Medulla oblongata (tissue), 1 donor: ENCODE data around the gene GLT6D1.

ENCODE experiments used
- DNase-seq: peaks from one replicate; pipeline ENCODE4 v3.0.0-alpha.2; 2015; ENCODE audit errors: extremely low spot score

The GLT6D1 gene

DNA sequence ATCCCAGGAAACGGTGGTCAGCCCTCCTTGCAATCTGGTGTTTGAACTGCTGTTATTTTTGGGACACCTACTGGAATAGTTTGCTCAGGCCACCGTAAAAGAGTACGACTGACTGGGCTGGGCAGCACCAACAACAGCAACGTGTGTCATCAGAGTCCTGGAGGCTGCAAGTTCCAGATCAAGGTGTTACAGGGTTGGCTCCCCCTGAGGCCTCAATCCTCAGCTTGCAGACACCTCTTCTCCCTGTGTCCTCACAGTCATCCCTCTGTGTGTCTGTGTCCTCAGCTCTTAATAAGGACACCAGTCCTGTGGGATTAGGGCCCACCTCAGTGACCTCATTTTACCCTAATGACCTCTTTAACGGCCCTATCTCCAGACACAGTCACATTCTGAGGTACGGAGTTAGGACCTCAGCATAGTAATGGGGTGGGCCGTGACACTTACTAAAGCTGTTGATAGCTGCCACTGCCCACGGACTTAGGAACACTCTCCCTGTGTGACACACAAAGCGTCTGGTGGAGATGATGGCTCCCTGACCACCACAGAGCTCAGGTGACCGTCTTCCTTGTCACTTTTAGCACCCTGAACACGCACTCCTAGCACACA is 16.8 kb downstream of the GLT6D1 start:
- DNase-seq: no peak

DNA sequence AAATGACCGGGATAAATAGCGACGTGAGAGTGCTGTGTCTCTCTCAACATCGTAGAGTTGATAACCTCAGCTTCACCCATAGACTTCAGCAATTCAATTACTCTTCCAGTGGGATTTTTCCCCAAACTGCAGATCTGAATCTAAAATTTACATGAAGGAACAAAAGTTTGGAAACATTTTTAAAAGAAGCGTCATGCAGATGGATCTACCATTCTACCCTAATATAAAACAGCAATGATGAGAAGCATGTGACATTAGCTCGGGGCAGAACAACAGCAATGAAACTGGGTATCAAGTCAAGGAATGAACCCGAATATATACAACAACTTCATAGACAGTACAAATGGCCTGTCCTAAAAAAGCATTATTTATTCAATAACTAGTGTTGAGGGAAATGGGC is 18.8 kb downstream of the GLT6D1 start:
- no peak for DNase-seq

DNA sequence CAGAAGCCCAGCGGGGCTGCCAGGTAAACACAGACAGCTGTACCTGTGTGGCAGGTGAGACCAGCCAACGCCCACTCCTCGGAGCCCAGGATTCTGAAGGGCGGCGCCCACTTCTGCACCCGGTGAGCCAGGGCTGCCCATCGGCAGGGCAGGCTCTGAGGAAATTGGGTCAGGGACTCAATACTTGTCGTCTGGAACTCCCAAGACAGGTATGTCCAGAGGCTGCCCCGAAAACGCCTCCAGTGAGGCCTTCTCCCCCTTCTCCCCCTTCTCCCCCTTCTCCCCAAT is 19.8 kb downstream of the GLT6D1 start:
- no peak for DNase-seq

DNA sequence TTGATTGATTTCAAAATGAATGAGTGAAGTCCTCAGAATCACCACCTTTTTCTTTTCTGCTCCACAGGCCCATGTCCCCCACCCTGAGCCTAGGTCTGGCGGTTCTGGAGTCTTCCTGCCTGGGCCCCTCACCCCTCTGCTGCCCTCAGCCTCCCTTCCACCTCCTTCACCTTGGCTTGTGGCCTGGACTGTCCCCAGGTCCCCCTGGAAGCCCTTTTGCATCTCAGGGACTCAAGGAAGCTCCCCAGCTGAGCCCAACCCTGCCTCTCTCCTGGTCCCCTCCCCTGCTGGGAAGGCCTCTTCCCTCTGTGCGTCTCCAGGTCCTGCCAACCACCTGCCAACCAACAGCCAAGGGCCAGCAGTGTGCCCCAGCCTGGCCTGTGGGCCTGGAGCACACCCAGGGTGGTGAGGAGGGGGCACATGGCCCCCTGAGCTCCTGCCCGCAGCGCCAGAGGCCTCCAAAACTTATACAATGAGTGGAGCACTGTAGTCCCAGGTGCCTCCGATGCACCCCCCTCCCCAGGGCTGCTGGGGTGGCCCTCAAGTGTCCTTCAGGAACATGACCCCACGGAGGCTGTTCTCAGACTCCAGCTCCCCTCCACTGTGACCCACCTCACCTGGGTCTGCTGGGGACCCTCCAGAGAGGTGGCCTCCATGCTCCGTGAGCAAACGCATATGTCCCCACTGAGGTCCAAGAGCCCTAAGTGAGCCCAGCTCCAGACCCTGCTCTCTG is 20.3 kb downstream of the GLT6D1 start:
- no peak for DNase-seq

DNA sequence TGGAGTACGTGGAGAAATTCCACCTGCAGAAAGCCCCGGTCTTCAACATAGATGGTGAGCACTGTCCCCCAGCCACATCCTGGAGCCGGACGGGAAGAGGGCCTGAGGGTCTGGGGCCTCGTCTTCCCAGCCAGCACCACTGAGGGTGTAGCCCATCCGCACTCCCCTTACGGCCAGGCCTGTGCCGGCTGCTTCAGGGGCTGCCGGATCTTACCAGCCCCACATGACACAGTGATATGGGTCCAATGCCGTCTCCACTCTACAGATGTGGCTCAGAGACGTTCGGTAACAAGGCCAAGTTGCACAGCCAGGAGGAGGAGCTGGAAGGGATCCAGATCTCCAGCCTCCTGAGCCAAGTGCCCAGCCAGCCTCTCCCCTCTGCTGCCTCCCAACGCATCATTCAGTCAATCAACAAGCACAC is 21.3 kb downstream of the GLT6D1 start:
- DNase-seq: no peak

DNA sequence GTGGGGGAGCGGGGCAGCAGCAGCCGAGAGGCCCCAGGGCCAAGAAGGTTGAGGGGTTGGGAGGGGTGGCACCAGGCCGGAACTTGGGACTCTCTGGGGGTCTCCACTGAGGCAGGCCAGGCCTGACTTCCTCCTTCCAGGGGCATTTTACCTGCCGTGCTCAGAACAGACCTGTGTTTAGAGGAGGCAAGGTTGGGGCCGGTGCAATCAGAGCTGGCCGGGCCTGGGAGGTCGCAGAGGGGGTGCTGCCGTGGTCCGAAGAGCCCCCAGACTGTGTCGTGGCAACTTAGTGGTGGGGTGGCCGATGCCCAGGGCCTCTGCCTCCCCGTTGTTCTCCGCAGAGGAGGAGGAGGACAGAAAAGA is 21.8 kb downstream of the GLT6D1 start:
- no peak for DNase-seq

DNA sequence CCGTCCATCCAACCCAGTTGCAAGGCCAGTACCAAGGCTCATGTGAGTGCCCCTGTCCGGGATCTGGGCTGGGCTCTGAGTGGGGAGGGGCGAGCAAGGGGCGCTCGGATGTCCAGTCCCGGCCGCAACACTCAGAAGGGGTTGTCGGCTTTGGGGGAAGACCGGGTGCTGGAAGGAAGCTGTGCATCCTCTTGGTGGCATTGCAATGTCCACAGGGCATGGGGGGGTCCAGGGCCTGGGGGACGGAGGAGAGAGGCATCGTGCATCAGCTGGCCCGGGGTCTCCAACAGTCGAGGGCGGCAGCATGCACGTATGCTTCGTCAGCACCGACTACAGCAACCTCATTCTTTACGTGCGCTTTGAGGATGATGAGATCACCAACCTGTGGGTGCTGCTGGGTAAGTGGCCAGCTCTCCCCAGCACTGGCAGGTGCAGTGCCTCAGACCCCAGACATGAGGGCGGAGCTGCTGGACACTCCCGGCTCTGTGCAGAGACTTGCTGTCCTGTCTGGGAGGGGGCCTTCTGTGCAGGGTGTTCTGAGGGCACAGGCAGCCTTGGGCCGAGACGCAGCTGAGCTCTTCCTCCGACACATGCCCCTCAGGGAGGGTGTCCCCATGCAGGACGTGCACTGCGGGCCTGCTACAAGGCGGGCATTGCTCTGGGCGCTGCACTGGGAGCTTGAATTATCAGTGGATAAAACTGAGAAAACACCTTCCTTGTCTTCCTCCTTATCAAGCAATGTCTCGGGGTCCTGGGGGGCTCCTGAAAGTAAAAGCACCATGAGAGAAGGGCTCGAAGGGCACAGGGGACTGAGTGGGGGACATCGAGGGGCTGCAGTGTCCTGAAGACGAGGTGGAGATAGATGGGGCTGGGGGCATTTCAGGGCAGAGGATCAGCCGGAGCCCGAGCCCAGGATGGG is 22.5 kb downstream of the GLT6D1 start:
- DNase-seq: no peak

DNA sequence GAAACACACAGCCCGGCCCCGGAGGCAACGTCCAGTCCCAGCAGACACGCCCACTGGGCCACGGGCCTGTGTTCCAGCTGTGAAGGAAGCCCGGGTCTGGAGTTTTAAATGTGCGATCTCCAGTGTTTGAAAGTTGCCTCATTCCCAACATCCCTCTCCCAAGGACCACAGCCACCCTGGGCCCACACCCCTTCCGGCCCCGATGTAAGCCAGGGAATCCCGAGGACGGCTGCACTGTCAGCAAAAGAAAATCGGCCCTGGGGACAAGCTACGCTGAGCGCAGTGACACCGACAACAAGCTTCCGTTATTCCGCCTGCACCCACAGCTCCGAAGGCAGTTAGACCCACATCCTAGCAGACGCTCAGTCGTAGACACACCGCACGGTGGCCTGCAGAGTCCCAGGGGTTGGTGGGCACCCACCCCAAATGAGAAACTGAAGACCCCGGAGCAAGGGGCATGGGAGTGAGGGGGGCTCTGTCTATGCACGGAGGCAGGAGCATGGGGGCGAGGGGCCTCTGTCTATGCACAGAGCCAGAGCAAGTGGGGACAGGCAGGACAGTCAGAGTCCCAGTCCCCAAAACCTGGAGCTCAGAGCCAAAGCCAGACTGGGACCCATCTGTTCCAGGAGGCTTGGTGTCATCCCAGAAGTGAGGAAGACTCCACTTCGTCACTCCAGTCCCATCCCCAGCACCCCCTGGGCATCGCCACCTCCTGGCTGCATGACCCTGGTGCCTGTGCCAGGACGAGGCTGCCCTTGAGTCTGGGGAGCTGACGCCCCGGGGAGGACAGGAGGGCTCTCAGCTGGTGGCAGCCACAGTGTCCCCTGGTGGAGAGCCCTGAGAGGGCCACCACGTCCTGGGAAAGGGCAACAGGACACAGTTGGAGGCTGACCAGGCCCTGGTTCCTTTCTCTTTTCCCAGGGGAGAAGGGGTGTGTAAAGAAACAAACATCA is 23.4 kb downstream of the GLT6D1 start:
- DNase-seq: no peak

DNA sequence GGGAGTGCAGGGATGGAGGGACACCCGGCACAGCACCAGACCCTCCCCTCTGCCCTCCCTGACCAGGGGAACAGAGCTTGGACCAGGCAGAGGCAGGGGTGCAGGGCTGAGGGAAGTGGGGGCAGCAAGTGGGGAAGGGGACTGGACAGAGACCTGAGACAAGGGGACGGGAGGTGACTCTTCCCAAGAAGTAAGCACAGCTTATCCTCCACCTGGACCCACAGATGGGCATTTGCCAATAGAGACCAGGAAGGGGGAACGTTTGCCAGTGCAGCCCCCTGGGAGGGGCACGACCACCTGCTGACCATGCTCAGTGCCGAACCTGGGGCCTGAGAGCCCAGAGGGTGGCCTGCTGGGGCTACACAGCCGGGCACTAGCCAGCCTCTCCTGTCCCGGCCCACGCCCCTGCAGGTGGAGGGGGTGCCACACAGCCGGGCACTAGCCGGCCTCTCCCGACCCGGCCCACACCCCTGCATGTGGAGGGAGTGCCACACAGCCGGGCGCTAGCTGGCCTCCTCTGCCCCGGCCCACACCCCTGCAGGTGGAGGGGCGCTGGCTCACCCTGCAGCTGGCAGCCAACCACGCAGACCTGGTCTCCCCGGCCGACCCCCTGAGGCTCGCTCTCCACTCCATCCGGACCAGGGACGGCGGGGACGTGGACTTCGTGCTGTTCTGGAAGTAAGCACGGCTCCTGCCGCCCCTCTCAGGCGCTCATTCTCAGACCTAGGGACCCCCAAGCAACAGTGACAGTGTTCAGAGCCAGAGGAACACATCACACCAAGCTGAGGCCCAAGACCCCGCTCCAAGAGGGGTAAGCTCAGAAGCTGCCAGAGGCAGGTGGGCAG is 24.3 kb downstream of the GLT6D1 start:
- no peak for DNase-seq

DNA sequence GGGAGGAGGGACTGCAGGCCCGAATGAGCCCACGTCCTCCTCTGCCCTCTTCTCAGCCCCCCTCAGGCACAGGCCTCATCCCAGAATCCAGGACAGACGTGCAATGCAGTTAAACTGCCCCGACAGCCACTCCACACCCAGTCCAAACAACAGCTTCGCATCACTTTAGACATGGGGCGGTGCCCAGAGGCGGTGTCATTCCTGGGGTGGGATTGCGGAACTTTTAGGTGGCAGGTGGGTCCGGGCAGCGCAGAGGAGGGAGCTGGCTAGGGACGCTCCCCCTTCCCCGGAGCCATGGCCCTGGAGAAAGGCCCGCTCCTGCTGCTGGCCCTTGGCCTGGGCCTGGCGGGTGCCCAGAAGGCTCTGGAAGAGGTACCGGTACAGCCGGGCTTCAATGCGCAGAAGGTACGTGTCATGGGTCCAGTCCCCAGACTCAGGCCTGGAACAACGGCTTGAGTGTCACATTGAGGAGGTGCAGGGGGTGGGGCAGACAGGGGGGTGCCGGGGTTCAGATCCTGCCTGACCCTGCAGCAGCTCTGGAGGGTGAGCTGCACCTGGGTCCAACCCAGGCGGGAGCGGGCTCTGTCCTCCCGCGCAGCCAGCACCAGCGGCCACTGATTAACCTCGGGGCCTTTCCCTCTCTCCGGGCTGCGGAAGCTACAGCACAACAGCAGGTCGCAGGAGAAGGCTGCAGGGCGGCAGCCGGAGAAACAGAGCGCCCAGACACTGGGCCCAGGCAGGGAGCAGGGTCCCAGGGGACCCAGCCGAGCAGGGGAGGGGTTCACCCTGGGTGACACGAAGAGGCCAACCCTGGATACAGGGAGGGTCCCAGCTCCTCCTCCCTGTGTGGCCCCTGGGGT is 25.2 kb downstream of the GLT6D1 start:
- no peak for DNase-seq

DNA sequence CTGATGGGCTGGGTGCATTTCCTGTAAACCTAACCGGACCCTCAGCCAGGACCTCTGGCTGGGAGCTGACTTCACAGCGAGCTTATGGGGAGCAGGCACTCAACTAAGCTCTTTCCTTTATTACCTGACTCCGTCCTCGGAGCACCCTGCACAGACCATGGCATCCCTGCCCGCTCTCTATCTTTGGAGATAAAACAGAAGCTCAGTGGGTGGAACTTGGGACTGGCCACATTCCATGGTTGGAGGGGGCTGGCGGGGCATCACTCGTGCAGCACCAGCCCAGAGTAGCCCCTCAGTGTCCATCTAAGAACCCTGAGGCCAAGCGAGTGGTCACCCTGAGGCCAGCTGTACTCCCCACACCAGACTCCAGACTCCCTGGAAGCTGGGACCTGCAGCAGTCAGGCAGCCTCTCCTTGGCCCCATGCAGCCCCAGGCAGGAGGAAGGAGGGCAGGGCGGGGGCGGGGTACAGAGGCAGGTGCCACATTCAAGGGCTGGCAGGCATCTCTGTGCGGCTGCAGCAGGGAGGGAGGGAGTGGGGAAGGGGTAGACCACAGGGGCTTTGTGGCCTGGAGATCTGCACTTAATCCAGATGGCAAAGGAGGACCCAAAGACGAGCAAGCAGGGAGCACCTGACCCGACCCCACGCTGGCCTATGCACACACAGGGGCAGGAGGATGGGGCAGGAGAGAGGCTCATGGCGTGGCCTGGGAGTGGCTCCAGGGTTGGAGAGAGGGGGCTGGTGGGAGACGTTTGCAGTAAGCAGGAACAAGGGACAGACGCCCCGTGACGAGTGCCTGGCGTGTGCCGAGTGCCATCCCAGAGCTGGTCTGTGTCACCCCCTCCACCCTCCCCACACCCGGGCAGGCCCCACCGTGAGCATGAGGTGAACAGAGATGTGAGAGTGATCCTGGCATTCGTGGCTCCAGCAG is 26.1 kb downstream of the GLT6D1 start:
- no peak for DNase-seq

DNA sequence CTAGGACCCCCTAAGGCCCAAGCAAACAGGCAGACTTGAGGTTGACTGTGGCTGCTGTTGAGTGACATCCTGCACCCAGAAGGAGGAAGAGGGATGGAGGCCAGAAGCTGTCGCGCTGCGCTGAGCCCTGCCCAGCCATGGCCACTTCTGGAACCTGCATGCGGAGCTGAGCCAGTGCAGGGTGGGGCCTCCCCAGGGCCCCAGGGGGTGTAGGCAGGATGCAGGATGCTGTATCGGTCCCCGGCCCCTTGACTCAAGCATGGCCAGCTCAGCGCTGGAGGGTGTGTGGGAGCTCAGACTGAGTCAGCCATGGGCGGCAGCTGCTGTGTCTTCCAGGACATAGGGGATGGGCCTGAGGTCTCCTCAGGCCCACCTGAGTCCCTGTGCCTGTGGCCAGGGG is 26.9 kb downstream of the GLT6D1 start:
- no peak for DNase-seq

DNA sequence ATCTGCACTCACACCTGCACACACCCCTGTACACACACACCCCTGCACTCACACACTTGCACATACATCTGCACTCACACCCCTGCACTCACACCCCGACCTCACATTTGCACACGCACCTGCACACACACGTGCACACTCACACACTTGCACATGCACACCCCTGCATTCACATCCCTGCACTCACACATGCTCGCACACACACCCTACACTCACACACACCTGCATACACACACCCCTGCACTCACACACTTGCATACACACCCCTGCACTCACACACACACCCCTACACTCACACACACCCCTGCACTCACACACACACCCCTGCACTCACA is 27.5 kb downstream of the GLT6D1 start:
- DNase-seq: no peak

DNA sequence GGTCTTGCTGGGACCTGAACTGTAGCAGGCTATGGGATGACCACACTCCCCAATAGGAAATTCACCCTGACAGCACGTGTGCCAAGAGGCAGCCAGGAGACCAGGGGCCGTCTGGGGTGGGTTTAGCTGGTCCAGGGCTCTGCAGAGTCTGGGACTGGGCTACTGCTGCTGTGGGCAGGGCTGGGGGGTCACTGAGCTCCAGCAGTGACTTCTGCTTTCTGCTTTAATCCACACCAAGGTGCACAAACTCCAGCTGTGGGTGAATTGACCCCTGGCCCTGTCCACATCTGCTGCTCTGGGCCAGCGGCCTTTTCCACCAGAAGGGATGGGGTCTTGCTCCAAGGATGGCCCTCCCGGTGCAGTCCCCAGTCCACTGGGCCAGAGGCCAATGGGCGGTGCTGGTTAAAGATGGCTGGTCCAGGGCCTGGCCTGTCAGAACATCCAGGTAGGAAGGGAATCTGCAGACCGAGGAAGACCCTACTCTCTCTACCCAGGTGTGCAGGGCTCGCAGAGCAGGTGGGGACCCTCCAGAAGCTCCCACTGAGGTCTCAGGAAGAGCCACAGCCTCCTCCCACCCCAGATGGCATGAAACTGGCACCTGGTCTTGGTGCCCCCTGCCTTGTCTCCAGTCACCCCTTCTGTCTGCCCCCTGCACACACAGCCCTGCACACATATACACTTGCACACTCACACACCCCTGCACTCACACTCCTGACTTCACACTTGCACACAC is 28.0 kb downstream of the GLT6D1 start:
- DNase-seq: no peak

DNA sequence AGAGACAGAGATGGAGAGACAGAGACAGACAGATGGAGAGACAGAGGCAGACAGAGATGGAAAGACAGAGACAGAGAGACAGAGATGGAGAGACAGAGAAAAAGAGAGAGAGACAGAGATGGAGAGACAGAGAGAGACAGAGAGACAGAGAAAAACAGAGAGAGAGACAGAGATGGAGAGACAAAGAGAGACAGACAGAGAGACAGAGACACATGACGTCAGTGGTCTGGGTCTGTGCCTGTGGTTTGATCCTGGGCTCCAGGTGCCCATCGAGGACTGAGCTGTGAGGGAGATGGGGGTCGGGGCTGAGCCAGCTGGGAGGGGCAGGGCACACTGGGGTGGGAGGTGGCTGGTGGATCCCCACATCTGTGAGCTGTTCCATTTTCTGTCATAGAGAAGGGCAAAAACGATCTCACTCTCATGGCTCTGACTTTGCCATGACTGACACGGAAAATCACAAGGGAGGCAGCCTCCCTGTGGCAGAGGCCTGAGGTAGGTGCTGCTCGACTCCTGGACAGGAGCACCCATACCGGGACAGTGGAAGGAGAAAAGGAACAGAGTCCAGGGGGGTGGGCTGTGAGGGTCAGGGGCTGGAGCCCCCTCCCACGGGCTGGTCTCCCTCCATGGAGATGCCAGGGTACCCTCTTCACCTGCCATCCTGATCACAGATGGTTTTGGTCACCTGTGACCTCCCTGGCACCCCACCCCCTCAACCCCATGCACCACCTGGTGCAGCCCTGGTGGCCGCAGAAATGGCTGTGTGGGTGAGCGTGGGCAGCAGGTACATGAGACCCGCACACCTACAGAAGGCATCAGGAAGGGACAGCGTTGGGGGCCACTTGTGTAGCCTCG is 28.8 kb downstream of the GLT6D1 start:
- DNase-seq: no peak

DNA sequence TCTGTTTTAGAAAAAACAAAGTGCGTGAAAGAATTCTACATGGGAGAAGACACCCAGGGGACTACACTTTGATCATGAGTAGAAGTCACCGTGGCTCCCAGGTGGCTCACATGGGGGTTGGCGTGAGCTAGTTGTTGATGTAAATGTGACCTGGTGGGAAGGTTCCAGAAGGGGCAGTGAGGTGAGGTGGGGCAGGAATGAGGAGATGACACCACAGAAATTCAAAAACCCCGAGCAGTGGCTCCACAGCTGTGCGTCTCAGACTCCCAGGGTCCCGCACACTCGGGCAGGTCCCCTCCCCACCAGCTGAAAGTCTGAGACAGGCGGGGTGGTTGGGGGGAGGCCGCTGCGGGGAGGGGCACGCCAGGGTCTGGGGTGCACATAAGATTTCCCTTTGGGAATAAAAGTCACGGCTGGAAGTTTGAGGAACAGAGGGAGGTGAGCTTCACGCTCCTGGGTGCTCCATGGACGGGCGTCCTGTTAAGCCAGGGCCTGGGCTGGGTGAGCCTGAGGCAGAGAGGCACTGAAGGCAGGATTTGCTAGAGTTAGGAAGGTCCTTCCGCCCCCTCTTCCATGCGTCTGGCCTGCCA is 29.9 kb downstream of the GLT6D1 start:
- DNase-seq: no peak

DNA sequence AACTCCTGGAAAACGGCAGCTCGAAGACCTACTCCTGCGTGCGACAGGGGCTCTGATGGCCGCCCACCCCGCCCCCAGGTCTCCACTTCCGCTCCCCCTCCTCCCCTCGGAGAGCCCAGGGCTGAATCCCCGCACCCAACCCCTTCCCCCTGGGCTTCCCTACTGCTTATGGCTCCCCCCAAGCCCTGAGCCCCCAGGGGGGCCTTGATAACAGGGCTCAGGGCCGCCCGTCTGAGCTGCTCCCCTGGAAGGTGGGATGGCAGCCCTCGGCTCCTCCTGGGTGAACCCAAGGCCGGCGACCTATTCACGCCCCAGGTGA is 30.4 kb downstream of the GLT6D1 start:
- no peak for DNase-seq
